GM21825 (cell line): Measurements from ENCODE around the gene SLC6A8.
"Not testable (repeated sequence)": the region's sequence is repeated elsewhere in the genome, so short reads cannot be mapped to it uniquely, and the experiment has no call there.

Source experiments
- ATAC-seq: cut with Tn5 transposase; IDR thresholded peaks from one replicate; pipeline ENCODE4 v1.9.1; 2021; ENCODE audit warnings: mild to moderate bottlenecking, moderate library complexity; ENCODE audit not compliant: unreplicated experiment

Gene SLC6A8

GRCh38 chrX:153705403-153706060 lies 17.8 kb downstream of the SLC6A8 start:
- ATAC-seq: not testable (repeated sequence)

DNA sequence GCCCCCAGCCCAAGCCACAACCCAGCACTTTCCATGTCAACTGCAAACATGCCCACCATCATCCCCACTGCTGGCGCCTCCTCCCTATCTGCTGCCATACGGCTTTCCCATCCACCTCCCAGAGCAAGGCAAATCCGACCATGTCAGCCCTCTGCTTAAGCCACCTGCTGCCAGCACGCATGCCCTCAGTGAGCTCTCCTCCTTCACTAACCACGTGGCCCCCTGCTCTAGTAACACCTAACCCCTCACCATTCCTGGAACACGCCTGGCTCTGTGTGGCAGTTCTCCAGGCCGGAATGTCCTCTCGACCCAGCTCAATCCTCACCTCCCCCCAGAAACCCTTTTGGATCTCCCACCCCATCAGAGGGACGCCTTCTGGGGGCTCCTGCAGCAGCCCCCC lies 19.1 kb downstream of the SLC6A8 start:
- ATAC-seq: no peak

GRCh38 chrX:153707406-153707805 lies 19.7 kb downstream of the SLC6A8 start:
- no peak for ATAC-seq

GRCh38 chrX:153708415-153708814 lies 20.7 kb downstream of the SLC6A8 start:
- ATAC-seq: no peak

DNA sequence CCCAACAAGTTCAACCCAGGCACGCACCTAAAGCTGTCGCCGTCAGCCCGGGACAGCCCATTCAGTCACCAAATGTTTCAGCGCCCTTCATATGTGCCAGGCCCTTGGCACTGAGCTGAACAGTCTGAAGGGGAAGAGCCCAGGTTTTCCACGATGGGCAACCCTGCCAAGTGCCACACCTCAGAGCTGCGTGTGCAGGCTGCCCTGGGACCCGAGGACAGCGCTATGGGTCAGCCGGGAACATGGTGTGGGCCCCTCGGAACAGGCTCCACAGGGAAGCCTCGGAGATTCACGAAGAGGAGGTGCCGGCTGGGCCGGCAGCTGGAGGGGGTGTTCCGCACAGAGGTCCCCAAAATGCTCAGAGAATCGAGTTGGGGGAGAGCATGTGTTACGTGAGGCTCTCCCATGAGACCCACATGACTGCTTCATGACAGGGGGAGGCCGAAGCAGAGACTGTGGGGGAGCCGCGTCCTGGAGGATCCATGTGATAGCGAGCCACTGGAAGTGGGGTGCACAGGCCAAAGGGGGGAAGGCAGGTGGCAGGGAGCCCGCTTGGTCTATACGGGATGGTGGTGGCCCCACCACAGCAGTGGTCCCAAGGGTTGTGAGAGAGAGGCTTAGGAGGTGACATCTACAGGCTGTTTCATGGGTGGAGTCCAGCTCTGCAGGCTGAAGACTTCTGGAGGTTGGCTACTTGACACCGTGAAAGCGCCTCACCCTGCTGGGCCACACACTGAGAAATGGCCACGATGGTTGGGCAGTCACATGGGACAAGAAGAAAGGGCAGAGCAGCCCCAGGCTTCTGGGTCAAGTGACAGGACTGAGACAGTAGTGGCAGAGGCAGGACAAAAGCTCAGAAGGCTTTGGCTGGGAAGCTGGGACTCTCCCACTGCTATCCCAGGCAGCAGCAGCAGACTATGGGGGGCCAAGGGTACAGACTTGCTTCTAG lies 22.3 kb downstream of the SLC6A8 start:
- no peak for ATAC-seq

- no peak for ATAC-seq
These were observed 26.5 kb downstream of the SLC6A8 start for GRCh38 chrX:153714256-153714655.

DNA sequence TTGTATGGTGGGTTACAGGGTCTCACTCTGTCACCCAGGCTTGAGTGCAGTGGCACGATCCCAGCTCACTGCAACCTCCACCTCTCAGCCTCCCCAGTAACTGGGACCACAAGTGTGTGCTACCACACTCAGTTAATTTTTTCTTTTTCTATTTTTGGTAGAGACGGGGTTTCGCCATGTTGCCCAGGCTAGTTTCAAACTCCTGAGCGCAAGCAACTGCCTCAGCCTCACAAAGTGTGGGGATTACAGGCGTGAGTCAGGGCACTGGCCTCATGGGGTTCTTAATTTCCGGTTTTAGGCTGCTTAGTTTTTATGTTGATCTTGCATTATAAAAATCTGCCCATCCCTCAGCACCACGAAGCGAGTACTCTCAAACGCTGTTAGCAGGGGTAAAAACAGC lies 29.7 kb downstream of the SLC6A8 start:
- ATAC-seq: no peak

- ATAC-seq: no peak
These were observed 31.5 kb downstream of the SLC6A8 start for GRCh38 chrX:153719238-153719637.

DNA sequence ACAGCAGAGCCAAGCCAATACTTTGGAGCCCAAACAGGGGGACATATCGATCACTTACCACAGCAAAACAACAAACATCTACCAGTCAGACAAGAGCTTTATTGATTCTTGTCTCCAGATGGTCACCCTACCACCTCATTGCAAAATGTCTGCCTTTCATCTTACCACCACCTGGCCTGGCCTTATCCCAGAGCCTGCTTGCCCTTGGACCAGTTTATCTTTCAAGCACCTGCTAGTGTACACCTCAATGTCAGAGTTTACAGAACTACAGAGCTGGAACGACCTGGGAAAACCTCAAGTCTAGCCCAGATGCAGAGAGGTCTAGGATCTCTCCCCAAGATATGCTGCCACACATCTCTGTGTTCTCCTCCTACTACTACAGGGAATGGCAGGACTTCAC lies 32.0 kb downstream of the SLC6A8 start:
- no peak for ATAC-seq

DNA sequence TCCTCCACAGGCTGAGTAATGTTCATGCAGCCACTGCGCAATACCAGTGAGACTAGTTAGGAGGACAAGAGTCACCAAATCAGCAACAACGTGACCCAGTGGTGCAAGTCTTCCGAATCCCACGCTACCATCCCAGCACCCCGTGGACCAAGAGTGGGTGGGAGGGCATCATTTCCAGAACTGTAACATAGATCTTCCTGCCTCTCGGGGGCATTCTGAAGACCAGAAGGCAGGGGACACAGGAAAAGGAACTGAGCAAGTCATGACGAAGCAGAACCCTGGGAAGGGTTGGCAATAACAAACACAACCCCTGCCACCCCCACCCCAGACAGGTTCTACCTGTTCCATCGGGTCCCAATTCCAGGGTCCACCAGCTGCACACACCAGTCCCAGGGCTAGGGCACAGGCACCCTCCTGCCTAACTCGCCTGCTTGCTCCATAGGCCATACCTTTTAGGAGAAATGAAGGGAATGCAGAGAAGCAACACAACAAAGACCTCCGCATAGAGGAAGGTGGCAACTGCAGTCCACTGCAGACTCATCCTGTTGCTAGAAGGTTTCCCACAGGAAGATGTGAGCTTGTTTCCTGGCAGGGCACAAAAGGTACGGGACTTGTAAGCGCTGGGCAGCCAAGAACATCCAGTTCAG lies 35.1 kb downstream of the SLC6A8 start:
- no peak for ATAC-seq

DNA sequence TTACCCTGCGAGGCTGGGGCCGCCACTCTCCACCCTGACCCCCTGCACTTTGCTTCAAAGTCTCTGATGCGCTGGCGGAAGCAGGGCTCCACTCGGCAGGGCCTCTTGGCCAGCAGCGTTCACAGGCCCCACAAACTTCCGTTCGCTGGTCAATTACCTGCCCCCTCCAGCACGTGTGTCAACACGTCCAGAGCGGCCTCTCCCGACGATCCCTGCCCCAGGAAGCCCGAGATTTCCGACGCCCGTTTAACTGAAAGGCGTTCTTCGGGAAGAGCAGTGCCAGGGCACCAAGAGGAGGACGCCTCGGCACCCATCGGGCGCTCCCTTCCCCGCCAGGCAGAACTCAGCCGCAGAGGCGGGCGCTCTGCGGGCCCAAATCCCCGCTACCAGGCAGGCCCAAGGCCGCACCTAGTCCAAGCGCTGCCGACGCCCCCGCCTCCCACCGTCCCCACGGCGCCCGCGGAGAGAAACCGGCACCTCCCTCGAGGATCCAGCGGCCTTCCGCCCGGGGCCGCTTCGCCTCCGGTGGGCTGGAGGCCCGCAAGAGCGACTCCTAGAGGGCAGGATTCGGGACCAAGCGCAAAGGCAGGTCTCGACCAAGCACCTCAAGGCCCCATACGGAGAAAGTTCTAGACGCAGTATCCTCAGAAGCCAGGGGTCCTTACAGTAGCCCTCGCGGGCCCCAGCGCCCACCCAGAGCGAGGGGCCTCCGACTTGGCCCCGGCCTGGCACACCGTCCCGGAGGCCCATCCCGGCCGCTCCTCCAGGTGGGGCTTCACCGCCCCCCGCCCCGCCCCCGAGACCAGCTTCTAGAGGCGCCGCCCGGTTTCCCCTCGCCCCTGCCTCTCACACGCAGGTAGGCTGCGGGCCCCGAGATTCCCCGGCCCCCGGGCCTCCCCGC lies 35.9 kb downstream of the SLC6A8 start:
- peak; percentile 31 for ATAC-seq

DNA sequence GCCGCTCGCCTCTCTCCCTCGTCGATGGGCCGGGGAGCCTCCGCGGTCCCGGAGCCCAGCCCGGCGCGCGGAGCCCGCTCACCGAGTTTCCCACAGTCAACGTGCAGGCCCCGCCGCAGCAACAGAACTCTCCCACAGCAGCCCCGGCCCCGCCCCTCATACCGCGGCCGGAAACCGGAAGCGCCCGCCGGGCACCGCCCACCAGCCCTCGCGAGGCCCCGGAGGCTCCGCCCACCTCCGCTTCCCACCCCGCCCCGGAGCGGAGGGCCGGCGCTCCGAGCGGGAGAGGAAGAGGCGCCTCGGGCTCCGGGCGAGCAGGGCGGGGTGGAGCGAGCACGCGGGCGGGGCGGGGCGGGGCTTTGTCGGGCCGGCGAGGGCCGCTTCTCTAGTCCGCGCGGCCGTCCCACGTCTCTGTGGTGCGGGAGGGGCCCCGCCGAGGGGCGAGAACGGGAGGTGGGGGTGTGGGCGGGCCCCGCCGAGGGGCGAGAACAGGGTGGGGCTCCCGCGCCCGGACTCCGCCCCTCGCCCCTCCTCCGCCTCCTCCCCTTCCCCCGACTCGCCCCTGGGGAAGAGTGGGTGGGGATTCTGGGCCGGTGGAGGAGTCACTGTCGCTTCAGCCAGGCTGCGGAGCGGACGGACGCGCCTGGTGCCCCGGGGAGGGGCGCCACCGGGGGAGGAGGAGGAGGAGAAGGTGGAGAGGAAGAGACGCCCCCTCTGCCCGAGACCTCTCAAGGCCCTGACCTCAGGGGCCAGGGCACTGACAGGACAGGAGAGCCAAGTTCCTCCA lies 36.7 kb downstream of the SLC6A8 start, which contains the start of the genes ABCD1 and BCAP31:
Gene ABCD1 (plus strand): TSS at position 605 of the 787 bp plus-strand sequence. CDS start 411 bp downstream, outside the sequence.
Gene BCAP31 (minus strand): TSS at position 136 of the 787 bp plus-strand sequence. CDS start 1,143 bp downstream, outside the sequence.
- peak; percentile 49 for ATAC-seq

DNA sequence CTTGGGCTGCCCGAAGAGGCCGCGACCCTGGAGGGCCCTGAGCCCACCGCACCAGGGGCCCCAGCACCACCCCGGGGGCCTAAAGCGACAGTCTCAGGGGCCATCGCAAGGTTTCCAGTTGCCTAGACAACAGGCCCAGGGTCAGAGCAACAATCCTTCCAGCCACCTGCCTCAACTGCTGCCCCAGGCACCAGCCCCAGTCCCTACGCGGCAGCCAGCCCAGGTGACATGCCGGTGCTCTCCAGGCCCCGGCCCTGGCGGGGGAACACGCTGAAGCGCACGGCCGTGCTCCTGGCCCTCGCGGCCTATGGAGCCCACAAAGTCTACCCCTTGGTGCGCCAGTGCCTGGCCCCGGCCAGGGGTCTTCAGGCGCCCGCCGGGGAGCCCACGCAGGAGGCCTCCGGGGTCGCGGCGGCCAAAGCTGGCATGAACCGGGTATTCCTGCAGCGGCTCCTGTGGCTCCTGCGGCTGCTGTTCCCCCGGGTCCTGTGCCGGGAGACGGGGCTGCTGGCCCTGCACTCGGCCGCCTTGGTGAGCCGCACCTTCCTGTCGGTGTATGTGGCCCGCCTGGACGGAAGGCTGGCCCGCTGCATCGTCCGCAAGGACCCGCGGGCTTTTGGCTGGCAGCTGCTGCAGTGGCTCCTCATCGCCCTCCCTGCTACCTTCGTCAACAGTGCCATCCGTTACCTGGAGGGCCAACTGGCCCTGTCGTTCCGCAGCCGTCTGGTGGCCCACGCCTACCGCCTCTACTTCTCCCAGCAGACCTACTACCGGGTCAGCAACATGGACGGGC lies 37.5 kb downstream of the SLC6A8 start:
- ATAC-seq: peak; percentile 5

DNA sequence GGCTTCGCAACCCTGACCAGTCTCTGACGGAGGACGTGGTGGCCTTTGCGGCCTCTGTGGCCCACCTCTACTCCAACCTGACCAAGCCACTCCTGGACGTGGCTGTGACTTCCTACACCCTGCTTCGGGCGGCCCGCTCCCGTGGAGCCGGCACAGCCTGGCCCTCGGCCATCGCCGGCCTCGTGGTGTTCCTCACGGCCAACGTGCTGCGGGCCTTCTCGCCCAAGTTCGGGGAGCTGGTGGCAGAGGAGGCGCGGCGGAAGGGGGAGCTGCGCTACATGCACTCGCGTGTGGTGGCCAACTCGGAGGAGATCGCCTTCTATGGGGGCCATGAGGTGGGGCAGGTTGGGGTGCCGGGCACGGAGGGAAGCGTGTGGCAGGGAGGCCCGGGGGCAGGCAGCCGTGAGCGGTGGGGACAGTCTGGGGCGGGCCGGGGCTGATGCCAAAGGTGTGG lies 38.1 kb downstream of the SLC6A8 start:
- ATAC-seq: no peak

DNA sequence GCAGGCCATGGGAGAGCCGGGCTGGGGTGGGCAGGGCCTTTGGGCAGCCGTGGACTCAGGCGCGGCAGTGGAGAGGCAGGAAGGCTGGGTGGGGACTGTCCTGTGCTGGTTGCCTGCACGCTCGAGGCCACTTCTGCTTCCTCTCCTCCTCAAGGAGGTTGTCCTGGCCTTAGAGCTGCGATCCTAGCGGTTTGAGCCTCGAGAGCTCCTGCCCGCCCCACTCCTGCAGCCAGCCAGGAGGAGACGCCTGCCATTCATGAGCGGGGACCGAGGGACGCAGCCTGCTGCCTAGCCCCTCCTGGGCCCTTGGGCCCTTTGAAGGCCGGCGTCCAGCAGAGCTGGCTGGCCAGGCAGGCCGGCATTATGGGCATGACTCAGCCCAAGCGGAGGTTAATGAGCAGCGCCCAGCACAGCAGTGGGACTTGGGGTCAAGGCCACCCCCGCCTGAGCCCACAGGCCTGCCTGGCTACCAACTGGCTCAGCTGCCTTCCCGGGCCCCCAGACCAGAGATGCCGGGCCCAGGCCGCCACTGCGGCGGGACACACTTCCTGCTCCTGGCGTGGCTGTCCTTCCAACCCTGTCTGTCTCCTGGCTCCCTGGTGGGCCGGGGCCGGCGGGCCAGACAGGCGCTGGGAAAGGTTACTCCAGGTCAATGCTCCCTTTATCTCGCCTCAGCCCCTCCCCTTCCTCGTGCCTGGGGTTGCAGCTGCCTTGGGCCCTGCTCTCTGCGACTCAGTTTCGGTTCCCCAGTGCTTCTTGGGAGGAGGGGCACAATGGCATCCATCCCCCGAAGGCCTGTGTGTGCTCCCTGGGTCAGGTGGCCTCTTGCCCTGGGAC lies 38.8 kb downstream of the SLC6A8 start:
- peak; percentile 45 for ATAC-seq

DNA sequence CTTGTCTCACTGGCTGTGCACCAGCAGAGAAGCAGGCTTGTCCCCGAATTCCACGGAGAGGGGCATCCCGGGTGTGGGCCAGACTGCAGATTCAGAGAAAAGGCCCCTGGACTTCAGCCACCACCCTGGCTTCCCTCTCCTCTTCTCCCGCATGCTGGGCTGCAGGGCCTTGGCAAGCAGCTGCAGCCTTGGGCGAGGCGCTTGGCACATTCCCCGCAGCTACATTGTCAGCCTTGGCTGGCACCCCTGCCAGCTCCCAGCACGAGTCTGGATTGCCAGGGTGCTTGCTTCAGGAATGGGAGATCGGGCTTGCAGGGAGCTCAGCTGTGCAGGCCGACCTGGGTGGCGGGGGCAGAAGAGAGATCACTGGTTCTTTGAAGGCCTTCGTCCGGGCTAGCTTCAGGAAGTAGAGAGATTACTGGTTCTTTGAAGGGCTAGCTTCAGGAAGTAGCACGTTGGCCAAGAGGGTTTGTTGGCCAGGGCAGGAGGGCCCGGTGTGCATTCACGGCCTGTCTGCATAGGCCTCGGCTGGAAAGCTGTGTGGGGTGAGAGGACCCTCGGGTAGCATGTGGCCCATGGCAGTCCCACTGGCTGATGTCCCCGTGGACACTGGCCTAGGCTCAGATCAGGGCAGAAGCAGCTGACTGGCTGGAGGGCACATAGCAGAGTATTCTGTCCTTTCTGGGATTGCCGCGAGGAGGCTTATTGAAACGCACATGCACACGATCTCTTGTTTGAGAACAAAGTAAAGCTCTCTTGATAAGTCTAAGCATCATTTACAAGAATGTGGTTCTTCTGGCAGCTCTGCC lies 39.6 kb downstream of the SLC6A8 start:
- ATAC-seq: no peak

GRCh38 chrX:153728095-153728494 lies 40.4 kb downstream of the SLC6A8 start:
- no peak for ATAC-seq
